GM04504 (cell line): ENCODE measurements around the gene SLC47A1.

Experiments
- DNase-seq: peaks from one replicate; pipeline ENCODE4 v3.0.0-alpha.2; 2012; ENCODE audit warnings: low read depth

Gene SLC47A1

DNA sequence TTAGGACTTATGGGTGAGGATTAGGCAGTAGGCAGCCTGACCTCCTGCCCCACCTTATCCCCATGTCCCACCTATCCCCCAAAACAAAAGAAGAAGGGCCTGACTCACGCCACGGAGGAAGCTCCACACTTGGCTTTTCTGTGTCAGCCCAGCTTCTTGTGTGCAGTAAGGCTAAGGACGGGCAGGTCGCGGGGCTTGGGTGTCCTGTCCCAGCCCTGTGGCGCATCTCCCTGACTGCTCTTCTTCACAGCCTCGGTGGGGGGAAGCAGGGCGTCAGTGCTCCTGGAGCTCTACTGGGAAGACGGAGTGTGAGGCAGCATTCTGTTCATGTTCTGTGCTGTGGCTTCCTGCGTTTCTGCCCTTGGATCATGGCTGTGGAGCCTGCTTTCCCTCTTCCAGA, 80.3 kb downstream of the SLC47A1 start:
- DNase-seq: no peak

DNA sequence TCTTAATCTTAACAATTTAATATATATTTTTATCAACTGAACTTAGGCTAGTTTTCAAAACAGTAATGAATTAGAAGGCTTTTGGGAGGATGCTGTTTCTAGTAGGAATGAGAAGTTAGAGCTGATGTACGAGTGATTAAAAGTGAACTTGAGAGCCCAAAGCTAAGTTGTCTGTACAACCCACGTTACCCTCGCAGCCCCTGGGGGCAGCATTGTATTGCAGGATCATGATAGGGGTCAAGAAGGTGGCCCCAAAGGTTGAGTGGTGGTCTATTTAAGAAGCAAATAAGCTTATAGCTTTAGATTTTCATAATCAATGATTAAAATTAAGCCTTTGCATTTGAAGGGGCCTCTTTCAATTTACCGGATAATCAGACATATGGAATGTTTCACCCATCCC, 81.2 kb downstream of the SLC47A1 start:
- DNase-seq: no peak

DNA sequence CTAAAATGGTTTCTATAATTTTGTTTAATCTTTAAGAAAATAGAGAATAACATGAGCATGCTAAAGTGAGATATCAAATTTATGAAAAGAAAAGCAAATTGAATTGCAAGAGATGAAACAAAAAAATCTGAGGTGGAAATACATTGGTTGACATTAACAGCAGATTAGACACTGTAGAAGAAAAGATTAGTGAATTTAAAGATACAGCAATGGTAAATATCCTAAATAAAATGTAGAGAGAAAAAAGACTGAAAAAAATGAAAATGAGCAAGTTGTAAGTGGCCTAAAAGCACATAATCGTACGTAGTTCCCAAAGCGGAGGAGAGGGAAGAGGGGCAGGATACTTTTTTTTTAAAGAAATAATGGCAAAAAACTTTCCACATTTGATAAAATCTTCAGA, 84.4 kb downstream of the SLC47A1 start:
- no peak for DNase-seq

DNA sequence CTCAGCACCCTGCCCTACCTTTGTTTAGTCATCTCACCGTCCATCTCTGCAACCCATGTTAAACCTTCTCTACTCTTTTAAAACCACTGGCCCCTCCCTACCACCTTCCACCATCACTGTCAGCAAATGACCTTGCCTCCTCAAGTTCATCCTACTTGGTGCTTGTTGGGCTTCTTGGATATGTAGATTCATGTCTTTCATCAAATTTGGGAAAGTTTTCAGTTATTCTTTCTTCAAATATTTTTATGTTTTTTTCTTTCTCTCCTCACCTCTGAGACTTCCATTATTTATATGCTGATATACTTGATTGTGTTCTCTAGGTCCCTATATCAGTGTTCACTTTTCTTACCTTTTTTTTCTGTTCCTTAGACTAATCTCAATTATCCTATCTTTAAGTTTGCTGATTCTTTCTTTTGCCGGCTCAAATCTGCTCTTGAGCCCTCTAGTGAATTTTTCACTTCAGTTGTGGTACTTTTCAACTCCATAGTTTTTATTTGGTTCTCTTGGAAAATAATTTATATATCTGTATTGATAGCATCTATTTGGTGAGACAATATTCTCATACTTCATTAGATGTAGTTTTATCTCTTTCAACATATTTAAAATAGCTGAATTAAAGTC, 86.2 kb downstream of the SLC47A1 start:
- no peak for DNase-seq

DNA sequence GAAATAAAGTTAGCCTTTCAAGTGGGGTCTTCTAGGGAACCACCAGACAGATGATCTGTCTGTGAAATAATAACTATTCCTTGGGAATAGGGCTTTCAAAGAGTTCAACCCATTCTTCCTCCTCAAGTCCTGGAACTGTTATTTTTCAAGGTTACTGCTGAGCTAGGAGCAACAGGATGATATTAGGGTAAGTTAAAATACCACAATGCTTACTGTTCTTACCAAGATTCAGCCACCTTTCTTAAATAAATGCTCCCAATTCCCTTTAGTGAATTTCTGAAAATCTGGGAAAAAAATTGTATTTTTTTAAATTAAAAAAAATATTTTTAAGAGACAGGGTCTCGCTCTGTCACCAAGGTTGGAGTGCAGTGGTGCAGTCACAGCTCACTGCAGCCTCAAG, 88.0 kb downstream of the SLC47A1 start:
- DNase-seq: no peak

DNA sequence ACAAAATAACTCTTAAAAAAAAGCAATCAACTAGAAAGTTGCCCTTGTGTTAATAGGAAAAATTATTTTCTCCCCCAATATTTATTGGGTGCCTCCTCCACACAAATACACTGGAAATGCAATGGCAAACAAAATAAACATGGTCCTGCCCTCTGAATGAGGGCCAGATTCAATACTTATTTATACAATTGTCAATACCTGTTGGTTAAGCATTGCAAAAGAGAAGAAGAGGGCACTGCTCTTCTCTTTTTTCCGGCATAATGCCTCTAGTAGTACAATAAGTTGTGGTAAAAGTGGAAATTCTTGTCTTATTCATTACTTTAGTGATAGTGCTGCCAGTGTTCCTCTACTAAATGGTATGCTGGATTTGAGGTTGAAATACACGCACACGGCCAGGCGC, 92.4 kb downstream of the SLC47A1 start:
- no peak for DNase-seq
